HS-27A (cell line): ENCODE results near the gene GIT1.

Source experiments
- DNase-seq: peaks from one replicate; pipeline ENCODE4 v3.0.0-alpha.2; 2012; ENCODE audit warnings: low read depth, missing footprints

Gene GIT1, protein sequence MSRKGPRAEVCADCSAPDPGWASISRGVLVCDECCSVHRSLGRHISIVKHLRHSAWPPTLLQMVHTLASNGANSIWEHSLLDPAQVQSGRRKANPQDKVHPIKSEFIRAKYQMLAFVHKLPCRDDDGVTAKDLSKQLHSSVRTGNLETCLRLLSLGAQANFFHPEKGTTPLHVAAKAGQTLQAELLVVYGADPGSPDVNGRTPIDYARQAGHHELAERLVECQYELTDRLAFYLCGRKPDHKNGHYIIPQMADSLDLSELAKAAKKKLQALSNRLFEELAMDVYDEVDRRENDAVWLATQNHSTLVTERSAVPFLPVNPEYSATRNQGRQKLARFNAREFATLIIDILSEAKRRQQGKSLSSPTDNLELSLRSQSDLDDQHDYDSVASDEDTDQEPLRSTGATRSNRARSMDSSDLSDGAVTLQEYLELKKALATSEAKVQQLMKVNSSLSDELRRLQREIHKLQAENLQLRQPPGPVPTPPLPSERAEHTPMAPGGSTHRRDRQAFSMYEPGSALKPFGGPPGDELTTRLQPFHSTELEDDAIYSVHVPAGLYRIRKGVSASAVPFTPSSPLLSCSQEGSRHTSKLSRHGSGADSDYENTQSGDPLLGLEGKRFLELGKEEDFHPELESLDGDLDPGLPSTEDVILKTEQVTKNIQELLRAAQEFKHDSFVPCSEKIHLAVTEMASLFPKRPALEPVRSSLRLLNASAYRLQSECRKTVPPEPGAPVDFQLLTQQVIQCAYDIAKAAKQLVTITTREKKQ

DNA sequence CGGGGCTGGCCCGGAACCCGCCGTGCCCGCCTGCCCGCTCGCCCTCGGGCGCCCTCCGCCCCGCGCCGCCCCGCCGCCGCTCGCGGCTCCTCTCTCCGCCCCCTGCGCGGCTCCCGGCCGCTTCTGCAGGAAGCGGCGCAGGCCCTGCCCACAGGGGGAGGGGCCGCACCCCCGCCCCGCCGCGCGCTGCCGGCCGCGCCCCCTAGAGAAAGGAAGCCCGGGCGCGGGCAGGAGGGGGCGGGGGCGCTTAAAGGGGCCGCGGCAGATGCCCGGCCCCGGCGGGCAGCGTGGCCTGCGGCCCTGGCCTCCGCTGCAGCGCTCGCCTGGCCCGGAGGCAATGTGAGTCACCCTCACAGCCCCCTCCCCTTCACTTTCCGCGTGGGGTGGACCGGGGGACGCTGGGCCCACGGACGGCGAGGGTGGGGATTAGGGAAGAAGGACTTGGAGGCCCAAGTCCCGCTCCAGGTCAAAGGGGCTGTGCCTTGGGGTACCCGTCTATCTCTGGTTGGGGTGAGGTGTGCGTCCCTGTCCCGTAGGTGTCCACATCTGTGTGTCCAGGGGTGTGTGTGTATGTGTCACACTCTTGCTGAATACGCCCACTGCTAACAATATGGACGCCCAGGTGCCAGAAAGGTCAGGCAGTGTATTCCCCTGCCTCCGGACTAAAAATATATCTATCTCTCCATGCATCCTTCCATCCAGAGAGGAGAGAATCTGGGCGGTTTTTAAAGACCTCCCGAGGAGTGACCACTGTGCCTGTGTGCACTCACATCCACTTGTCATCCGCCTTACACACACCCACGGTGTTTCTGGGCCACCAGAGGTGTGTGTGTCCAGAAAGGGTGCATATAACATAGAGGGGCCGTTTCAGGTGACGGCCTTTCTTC, at the start of gene GIT1:
TSS of gene GIT1 (minus strand) at position 125 of the 887 bp plus-strand sequence. CDS start 270 bp downstream, outside the sequence.
- DNase-seq, result no peak

- no peak for DNase-seq
Observed at GRCh38 chr17:29633886-29634285, 44.4 kb upstream of the GIT1 start.

GRCh38 chr17:29630630-29631193, 41.3 kb upstream of the GIT1 start:
- no peak for DNase-seq

GRCh38 chr17:29629839-29630238, 40.4 kb upstream of the GIT1 start:
- DNase-seq, result no peak

DNA sequence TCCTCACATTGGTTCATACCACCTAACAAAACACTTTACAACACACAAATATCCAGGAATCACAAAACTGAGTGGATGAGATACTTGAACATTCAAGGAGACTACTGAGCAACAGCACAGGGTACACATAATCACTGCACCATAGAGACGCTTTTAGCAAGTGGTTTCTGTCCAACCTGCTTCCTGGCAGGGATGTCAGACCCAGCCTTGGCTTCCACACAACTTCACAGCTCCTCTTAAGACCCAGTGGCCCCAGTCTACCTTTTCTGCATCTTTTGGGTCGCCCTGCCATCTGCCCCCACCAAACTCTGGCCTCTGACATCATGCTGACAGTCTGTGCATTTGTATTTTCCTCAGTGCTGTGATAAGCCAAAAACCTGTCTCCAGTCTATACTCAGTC, 39.2 kb upstream of the GIT1 start:
- DNase-seq, result no peak

GRCh38 chr17:29627951-29628350, 38.5 kb upstream of the GIT1 start:
- DNase-seq, result no peak

DNA sequence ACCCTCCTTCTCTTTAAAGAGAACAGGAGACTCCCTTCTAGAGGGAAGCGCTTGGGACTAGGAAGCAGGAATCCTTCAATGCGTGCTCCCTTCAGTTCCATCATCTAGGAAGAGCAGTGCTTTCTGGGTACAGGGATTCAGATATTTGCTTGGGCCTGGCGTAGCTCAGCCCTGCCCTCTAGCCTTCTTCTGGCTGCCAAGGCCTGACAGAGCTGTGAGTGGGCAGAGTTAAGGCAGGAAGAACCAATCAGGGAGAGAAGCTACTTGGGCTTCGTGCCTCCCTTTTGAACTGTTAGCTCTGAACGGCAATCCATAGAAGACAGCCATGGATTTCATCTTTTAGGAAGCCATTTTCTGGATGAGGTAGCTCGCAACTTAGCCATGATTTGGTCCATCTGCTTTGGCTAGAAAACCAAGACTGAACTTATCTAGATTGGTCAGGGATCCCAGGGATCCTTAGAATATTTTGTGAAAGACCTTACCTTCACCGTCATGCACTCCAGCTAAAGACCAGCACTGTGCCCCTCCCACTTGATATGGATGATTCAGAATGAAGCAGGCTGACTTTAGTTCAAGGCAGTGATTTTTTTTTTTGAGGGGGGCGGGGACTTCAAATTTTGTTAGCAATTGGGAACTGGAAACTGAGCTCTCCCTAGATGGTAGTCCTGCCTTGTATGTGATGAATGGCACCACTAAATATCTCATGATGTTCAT, 35.7 kb upstream of the GIT1 start:
- no peak for DNase-seq

- no peak for DNase-seq
Observed at GRCh38 chr17:29624586-29624985, 35.1 kb upstream of the GIT1 start.

GRCh38 chr17:29623283-29623647, 33.8 kb upstream of the GIT1 start:
- DNase-seq, result no peak

- no peak for DNase-seq
Observed at GRCh38 chr17:29622337-29623282, 33.2 kb upstream of the GIT1 start, which contains the start of gene CORO6. Gene CORO6, minus strand, starts transcription at chr17:29622912. Its CDS starts 1,491 bp downstream, at chr17:29621421.

DNA sequence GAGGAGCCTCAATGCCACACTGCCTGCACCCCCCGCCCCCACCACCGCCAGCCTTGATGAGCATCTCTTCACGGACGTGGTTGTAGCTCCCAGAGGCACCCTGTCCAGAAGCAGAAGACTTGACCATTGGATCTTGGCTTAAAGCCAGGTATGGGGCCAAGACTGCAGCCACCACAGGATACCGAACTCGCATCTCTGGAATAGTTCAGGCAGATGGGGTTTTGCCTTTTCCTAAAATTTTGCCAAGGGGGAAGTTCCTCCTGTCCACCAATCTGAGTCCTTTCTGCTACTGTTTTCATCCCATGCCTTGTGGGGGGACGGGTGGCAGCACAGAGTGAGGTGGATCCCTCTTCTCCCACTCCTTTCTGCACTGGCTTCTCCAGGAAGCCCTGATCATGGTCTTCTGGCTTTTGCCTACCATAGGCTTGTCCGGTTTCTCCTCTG, 32.3 kb upstream of the GIT1 start:
- no peak for DNase-seq

DNA sequence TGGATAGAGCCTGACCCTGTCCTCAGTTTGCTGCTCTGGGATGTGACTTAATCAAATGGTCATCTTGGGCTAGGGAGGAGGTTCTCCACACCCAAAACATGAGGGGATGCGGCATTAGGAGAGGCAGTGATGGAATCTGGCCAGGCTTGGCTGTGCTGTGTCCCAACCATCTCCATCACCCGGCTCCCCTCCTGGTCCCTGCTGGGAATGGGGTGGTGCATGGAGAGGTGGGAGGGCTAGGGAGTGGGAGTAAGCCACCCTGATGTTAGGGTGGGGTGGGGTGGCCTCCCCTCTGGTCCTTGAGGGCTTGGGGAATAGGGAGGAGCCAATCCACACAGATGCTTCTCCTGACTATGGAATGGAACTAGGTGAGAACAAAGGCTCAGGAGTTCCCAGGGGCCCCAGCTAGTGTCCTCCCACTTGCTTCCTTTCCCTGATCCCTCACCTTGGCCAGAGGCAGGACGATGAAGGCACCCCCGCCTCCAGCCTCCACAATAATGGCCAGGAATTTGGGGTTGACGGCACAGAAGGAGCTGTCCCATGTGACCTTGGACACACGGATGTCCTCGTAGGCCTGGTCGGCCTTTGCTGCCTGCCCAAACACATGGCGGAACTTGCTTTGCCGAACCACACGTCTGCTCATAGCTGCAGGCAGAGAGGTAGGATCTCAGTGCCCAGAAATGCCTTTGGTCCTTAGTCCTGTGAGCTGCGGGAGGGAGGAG, 31.5 kb upstream of the GIT1 start:
- no peak for DNase-seq

GRCh38 chr17:29620271-29620670, 30.8 kb upstream of the GIT1 start:
- no peak for DNase-seq

DNA sequence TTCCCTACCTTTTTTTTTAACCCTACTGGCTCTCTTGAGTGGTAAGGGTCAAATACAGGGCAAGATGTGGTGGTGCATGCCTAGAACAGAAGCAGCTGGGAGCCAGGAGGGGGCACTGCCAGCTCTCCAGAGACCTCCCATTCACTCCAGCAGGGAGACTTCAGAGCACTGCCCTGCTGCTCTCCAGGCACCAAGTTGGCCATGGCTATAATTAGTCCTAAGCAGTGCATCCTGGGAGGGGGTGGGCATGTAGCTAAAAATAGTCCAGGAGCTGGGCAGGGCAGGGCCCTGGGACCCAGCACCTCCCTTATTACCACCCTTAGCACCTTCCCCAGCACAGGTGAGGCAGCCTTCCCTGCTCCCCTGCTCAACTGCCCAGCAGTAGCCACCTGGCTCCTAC, 29.8 kb upstream of the GIT1 start:
- DNase-seq, result no peak

GRCh38 chr17:29618272-29619065, 29.0 kb upstream of the GIT1 start:
- no peak for DNase-seq

- DNase-seq, result no peak
Observed at GRCh38 chr17:29617481-29618271, 28.2 kb upstream of the GIT1 start.

DNA sequence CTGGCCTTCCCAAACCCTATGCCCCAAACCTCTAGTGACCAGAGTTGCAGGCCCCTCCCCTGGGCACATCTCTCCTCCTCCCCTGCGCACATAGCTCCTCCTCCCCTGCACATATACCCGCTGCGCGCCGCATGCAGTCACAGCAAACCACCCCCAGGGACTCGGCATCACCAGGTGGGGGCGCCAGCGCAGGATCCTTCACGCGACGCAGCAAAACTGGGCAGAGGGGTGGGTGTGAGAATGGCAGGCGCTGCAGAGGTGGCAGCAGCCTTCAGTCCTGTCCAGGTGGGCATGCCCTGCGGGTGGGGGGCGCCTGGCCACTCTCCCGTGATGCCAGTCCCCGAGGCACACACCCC, 27.7 kb upstream of the GIT1 start:
- DNase-seq, result no peak
